NCI-H187 treated with DMSO at 0.1 percent for 48 hours (cell line): Measurements from ENCODE around the gene CFAP20DC.
A peak's percentile ranks its signal among the peaks of the same experiment; 100 is the strongest.
"Not testable (repeated sequence)": the region's sequence is repeated elsewhere in the genome, so short reads cannot be mapped to it uniquely, and the experiment has no call there.

Experiments
- DNase-seq: peaks from one replicate; lab custom pipeline; 2025; lab: John Stamatoyannopoulos, UW

CFAP20DC gene

GRCh38 chr3:59049671-59050331, at the start of gene CFAP20DC:
TSS of gene CFAP20DC (minus strand) at chr3:59050025. CDS start at chr3:59049631, 394 bp downstream.
- peak; percentile 53 for DNase-seq

GRCh38 chr3:59098516-59098915, 48.7 kb upstream of the CFAP20DC start:
- DNase-seq, result not testable (repeated sequence)

- no peak for DNase-seq
Observed at GRCh38 chr3:59094446-59094845, 44.6 kb upstream of the CFAP20DC start.

- no peak for DNase-seq
Observed at GRCh38 chr3:59093521-59093920, 43.7 kb upstream of the CFAP20DC start.

- DNase-seq, result no peak
Observed at GRCh38 chr3:59088761-59089160, 38.9 kb upstream of the CFAP20DC start.

- no peak for DNase-seq
Observed at GRCh38 chr3:59085976-59086375, 36.2 kb upstream of the CFAP20DC start.

- DNase-seq, result no peak
Observed at GRCh38 chr3:59084583-59084982, 34.8 kb upstream of the CFAP20DC start.

- DNase-seq, result no peak
Observed at GRCh38 chr3:59082106-59082505, 32.3 kb upstream of the CFAP20DC start.

GRCh38 chr3:59081071-59081470, 31.2 kb upstream of the CFAP20DC start:
- no peak for DNase-seq

- no peak for DNase-seq
Observed at GRCh38 chr3:59079962-59080361, 30.1 kb upstream of the CFAP20DC start.

GRCh38 chr3:59074764-59075163, 24.9 kb upstream of the CFAP20DC start:
- DNase-seq, result no peak

- DNase-seq, result no peak
Observed at GRCh38 chr3:59072681-59073080, 22.9 kb upstream of the CFAP20DC start.

GRCh38 chr3:59069838-59070237, 20.0 kb upstream of the CFAP20DC start:
- DNase-seq, result no peak

GRCh38 chr3:59065240-59065639, 15.4 kb upstream of the CFAP20DC start:
- no peak for DNase-seq

- no peak for DNase-seq
Observed at GRCh38 chr3:59064728-59065127, 14.9 kb upstream of the CFAP20DC start.

GRCh38 chr3:59064276-59064675, 14.5 kb upstream of the CFAP20DC start:
- no peak for DNase-seq

- no peak for DNase-seq
Observed at GRCh38 chr3:59056706-59057105, 6.9 kb upstream of the CFAP20DC start.

GRCh38 chr3:59052803-59053411, 3.1 kb upstream of the CFAP20DC start:
- no peak for DNase-seq

- DNase-seq, result not testable (repeated sequence)
Observed at GRCh38 chr3:59050811-59051414, 1.1 kb upstream of the CFAP20DC start.

- DNase-seq, result no peak
Observed at GRCh38 chr3:59046839-59047238, 3.0 kb downstream of the CFAP20DC start.

- peak; percentile 90 for DNase-seq
Observed at GRCh38 chr3:59043391-59043790, 6.4 kb downstream of the CFAP20DC start.

- DNase-seq, result no peak
Observed at GRCh38 chr3:59040902-59041301, 8.9 kb downstream of the CFAP20DC start.

- DNase-seq, result no peak
Observed at GRCh38 chr3:59027607-59028006, 22.2 kb downstream of the CFAP20DC start.
